IMR-90 (cell line): ENCODE results near the gene ZNF423. TPM values are rescaled to one million over a fixed set of nuclear protein-coding genes. Genes with fewer than 3 reads are reported as not detected.

ENCODE experiments used
- ATAC-seq: fragments of 200-7000 bp; cut with Tn5 transposase; 2 replicates; pipeline ENCODE4 v1.9.1; 2020; ENCODE audit warnings: low read depth, mild to moderate bottlenecking, moderate library complexity
- BruUV-seq: library from RNA; stranded (reverse); fragments of 400-500 nt; replicated peaks from 2 replicates; lab custom pipeline; 2021; lab: Mats Ljungman, UMichigan
- CTCF ChIA-PET: fragments of 300-600 bp; formaldehyde crosslinking; extraction: SDS; loops from one replicate; lab custom pipeline; 2021; ENCODE audit warnings: antibody characterized with exemption; lab: Yijun Ruan, JAX
- POLR2A ChIA-PET: fragments of 300-600 bp; sonication (Branson Sonifier 250); formaldehyde crosslinking; loops from one replicate; lab custom pipeline; 2022; ENCODE audit warnings: antibody characterized with exemption; ENCODE audit not compliant: unreplicated experiment; lab: Charles Lee
- DNase-seq: peaks from one replicate; pipeline ENCODE4 v3.0.0; 2013
- H2AFZ ChIP-seq: replicated peaks from 2 replicates; pipeline ENCODE3; 2013; ENCODE audit warnings: low read length, mild to moderate bottlenecking; ENCODE audit not compliant: poor library complexity
- H2AK5ac ChIP-seq: 2 replicates; pipeline ENCODE4 v1.6.1; 2013; ENCODE audit warnings: low read depth, low read length, inconsistent platforms
- H2AK9ac ChIP-seq: replicated peaks from 2 replicates; pipeline ENCODE3; 2013; ENCODE audit warnings: mild to moderate bottlenecking, low read depth, low read length, moderate library complexity; ENCODE audit not compliant: poor library complexity
- H2BK120ac ChIP-seq: 2 replicates; pipeline ENCODE4 v1.6.1; 2013; ENCODE audit warnings: low read depth, low read length, inconsistent platforms
- H2BK15ac ChIP-seq: 3 replicates; pipeline ENCODE4 v1.6.1; 2013; ENCODE audit warnings: low read depth, low read length, inconsistent platforms
- H2BK20ac ChIP-seq: 2 replicates; pipeline ENCODE4 v1.6.1; 2013; ENCODE audit warnings: low read depth, mild to moderate bottlenecking, inconsistent platforms, low read length, moderate library complexity
- H2BK5ac ChIP-seq: 2 replicates; pipeline ENCODE4 v1.6.1; 2013; ENCODE audit warnings: mild to moderate bottlenecking, low read depth, low read length, inconsistent platforms; ENCODE audit not compliant: poor library complexity, severe bottlenecking
- H3K14ac ChIP-seq: replicated peaks from 2 replicates; pipeline ENCODE4 v1.6.1; 2013; ENCODE audit warnings: low read depth, low read length, inconsistent platforms
- H3K18ac ChIP-seq: 2 replicates; pipeline ENCODE4 v1.6.1; 2013; ENCODE audit warnings: low read depth, low read length, control low read depth
- H3K23ac ChIP-seq: 2 replicates; pipeline ENCODE4 v1.6.1; 2013; ENCODE audit warnings: low read depth, low read length, inconsistent platforms
- H3K27ac ChIP-seq: 2 replicates; pipeline ENCODE4 v1.5.1; 2013; ENCODE audit warnings: mild to moderate bottlenecking, control low read depth, low read length; ENCODE audit not compliant: insufficient read depth
- H3K27me3 ChIP-seq: 2 replicates; pipeline ENCODE4 v1.6.1; 2013; ENCODE audit warnings: low read length; ENCODE audit not compliant: control insufficient read depth, insufficient read depth
- H3K36me3 ChIP-seq: 2 replicates; pipeline ENCODE4 v1.6.1; 2013; ENCODE audit warnings: low read length, mixed read lengths; ENCODE audit not compliant: control insufficient read depth, insufficient read depth
- H3K4ac ChIP-seq: 2 replicates; pipeline ENCODE4 v1.6.1; 2013; ENCODE audit warnings: low read depth, low read length, inconsistent platforms
- H3K4me1 ChIP-seq: 2 replicates; pipeline ENCODE4 v1.6.1; 2013; ENCODE audit warnings: low read length, mixed read lengths; ENCODE audit not compliant: control insufficient read depth, insufficient read depth
- H3K4me2 ChIP-seq: 2 replicates; pipeline ENCODE4 v1.6.1; 2013; ENCODE audit warnings: low read depth, mild to moderate bottlenecking, control low read depth, low read length, moderate library complexity
- H3K4me3 ChIP-seq: 2 replicates; pipeline ENCODE4 v1.5.1; 2013; ENCODE audit warnings: low read depth, mild to moderate bottlenecking, control low read depth, low read length, moderate library complexity; ENCODE audit not compliant: insufficient read depth
- H3K56ac ChIP-seq: 2 replicates; pipeline ENCODE4 v1.6.1; 2013; ENCODE audit warnings: low read length, inconsistent platforms; ENCODE audit not compliant: insufficient read depth; ENCODE audit errors: extremely low read depth
- H3K79me1 ChIP-seq, 2 experiments: 2 replicates each; pipeline ENCODE4 v1.6.1; 2013; ENCODE audit warnings: low read length in 2 of 2, inconsistent platforms in 1 of 2, low read depth in 1 of 2
- H3K9ac ChIP-seq: 2 replicates; pipeline ENCODE4 v1.6.1; 2013; ENCODE audit warnings: low read depth, low read length, control low read depth
- H3K9me1 ChIP-seq: 2 replicates; pipeline ENCODE4 v1.6.1; 2013; ENCODE audit warnings: low read length, inconsistent platforms; ENCODE audit not compliant: insufficient read depth
- H3K9me3 ChIP-seq: 2 replicates; pipeline ENCODE4 v1.6.1; 2013; ENCODE audit warnings: low read length; ENCODE audit not compliant: control insufficient read depth, insufficient read depth
- H4K20me1 ChIP-seq: 2 replicates; pipeline ENCODE4 v1.6.1; 2013; ENCODE audit warnings: low read length, inconsistent platforms; ENCODE audit not compliant: insufficient read depth
- H4K5ac ChIP-seq: 2 replicates; pipeline ENCODE4 v1.6.1; 2013; ENCODE audit warnings: mild to moderate bottlenecking, low read depth, low read length, control low read depth
- H4K8ac ChIP-seq, 2 experiments: 2 replicates each; pipeline ENCODE4 v1.6.1; 2013; ENCODE audit warnings: low read depth in 2 of 2, low read length in 2 of 2, control low read depth in 1 of 2, inconsistent platforms in 1 of 2
- H4K91ac ChIP-seq: 2 replicates; pipeline ENCODE4 v1.6.1; 2013; ENCODE audit warnings: low read depth, low read length, inconsistent platforms; ENCODE audit not compliant: insufficient read depth
- CEBPB ChIP-seq: IDR thresholded peaks from 2 replicates; pipeline ENCODE4 v1.6.1; 2012; ENCODE audit warnings: low read depth, low read length, improper control_type of control experiment
- ELK1 ChIP-seq: fragments of 150-350 bp; IDR thresholded peaks from 2 replicates; pipeline ENCODE4 v1.6.1; 2016; ENCODE audit warnings: low read depth, mild to moderate bottlenecking, low read length, moderate library complexity, borderline replicate concordance
- MAFK ChIP-seq: IDR thresholded peaks from 2 replicates; pipeline ENCODE4 v1.6.1; 2012; ENCODE audit warnings: low read depth, low read length, improper control_type of control experiment
- MAZ ChIP-seq: IDR thresholded peaks from 2 replicates; pipeline ENCODE4 v1.6.1; 2012; ENCODE audit warnings: low read depth, mild to moderate bottlenecking, low read length, improper control_type of control experiment, moderate library complexity, borderline replicate concordance
- POLR2A ChIP-seq: IDR thresholded peaks from 2 replicates; pipeline ENCODE4 v1.6.1; 2012; ENCODE audit warnings: mild to moderate bottlenecking, low read depth, low read length
- RFX5 ChIP-seq: IDR thresholded peaks from 2 replicates; pipeline ENCODE4 v1.8.0; 2012; ENCODE audit warnings: low read depth, mild to moderate bottlenecking, low read length, moderate library complexity
- WGBS, 2 experiments: methylation state at CpG; one replicate each; pipeline versions ENCODE4 v1.1.5 to v1.1.7; 2013; ENCODE audit warnings: missing lambda C conversion rate in 2 of 2; ENCODE audit not compliant: insufficient read length in 1 of 2; ENCODE audit errors: extremely low coverage in 2 of 2; 5-methylcytosine and 5-hydroxymethylcytosine counted together
- dilution Hi-C: fragments of 300-500 bp; cut with HindIII; formaldehyde crosslinking; loops from one replicate; pipeline ENCODE4 v1.14.3; 2018; ENCODE audit warnings: low sequenced_read_pairs; ENCODE audit not compliant: unreplicated experiment
- in situ Hi-C: fragments of 300-500 bp; cut with MboI; formaldehyde crosslinking; loops from 3 replicates; pipeline ENCODE4 v1.14.3; 2019; ENCODE audit warnings: low sequenced_read_pairs, inconsistent platforms, mixed read lengths
- intact Hi-C: fragments of 100-400 bp; cut with micrococcal nuclease; formaldehyde crosslinking; loops from 2 replicates; pipeline ENCODE4 v1.10.0; 2022
- polyA plus RNA-seq, 3 experiments: library from polyadenylated mRNA; depleted of rRNA; stranded (reverse); fragments of >200 nt; gene quantifications; 2 replicates each; pipeline ENCODE4 v1.2.3, GENCODE V29; 2012; ENCODE audit warnings: low replicate concordance in 1 of 3
- total RNA-seq: library from RNA; depleted of rRNA; stranded (reverse); fragments of >200 nt; gene quantifications from 2 replicates; pipeline ENCODE4 v1.2.3, GENCODE V29; 2012
- TF ChIP-seq, protein P1 (sequence below): conservative IDR thresholded peaks from 2 replicates; pipeline ENCODE4 v1.5.1; 2012; ENCODE audit warnings: mild to moderate bottlenecking, low read depth, low read length, improper control_type of control experiment

Gene ZNF423
- total and polyA plus RNA-seq, 2 of the 4 experiments (the other 2 are of a cell fraction) = under 0.01 to 0.10 TPM

GRCh38 chr16:49548325-49548970 lies 307.5 kb downstream of the ZNF423 start:
- no TSS peak for BruUV-seq

More at GRCh38 chr16:49548325-49548970, 307.5 kb downstream of the ZNF423 start:
- TF ChIP-seq MAZ (no peak), MAFK (no peak), ELK1 (no peak), RFX5 (no peak), CEBPB (no peak), POLR2A (no peak)
- TF ChIP-seq, protein P1, sequence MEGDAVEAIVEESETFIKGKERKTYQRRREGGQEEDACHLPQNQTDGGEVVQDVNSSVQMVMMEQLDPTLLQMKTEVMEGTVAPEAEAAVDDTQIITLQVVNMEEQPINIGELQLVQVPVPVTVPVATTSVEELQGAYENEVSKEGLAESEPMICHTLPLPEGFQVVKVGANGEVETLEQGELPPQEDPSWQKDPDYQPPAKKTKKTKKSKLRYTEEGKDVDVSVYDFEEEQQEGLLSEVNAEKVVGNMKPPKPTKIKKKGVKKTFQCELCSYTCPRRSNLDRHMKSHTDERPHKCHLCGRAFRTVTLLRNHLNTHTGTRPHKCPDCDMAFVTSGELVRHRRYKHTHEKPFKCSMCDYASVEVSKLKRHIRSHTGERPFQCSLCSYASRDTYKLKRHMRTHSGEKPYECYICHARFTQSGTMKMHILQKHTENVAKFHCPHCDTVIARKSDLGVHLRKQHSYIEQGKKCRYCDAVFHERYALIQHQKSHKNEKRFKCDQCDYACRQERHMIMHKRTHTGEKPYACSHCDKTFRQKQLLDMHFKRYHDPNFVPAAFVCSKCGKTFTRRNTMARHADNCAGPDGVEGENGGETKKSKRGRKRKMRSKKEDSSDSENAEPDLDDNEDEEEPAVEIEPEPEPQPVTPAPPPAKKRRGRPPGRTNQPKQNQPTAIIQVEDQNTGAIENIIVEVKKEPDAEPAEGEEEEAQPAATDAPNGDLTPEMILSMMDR = no peak
- Histone ChIP-seq H3K79me1 (no peaks in the 10 kb centered on the region), H3K23ac (no peak overlapping the region), H3K9me3 (no peaks in the 10 kb centered on the region), H3K9me1 (no peaks in the 10 kb centered on the region), H4K5ac (no peak overlapping the region), H2BK20ac (no peak overlapping the region), H4K20me1 (no peaks in the 10 kb centered on the region), H3K4me2 (no peak overlapping the region), H3K4me3 (no peak overlapping the region), H3K18ac (no peak overlapping the region), H2AK9ac (no peak overlapping the region), H3K4ac (no peak overlapping the region), H3K14ac (no peak overlapping the region), H2BK15ac (no peak overlapping the region), H3K4me1 (no peaks in the 10 kb centered on the region), H3K36me3 (no peaks in the 10 kb centered on the region), H3K27ac (no peak overlapping the region), H3K56ac (no peak overlapping the region), H4K8ac (no peak overlapping the region), H3K27me3 (peaks cover 6% of the 10 kb centered on the region), H4K91ac (no peak overlapping the region), H3K9ac (no peak overlapping the region), H2BK120ac (no peak overlapping the region), H2AK5ac (no peak overlapping the region), H2AFZ (no peak overlapping the region), H2BK5ac (no peak overlapping the region)
- CTCF ChIA-PET = interaction anchor here (0.5 kb wide), 1 partner anchor 370 kb away, joined by 4 read pairs; no protein-coding TSS in a partner anchor
- POLR2A ChIA-PET = no interaction called here
- ATAC-seq (no peak), DNase-seq (no peak)
- in situ Hi-C loops = no loop called here
- WGBS, 2 experiments = 0% methylated on average over 2 of the region's 14 CpGs; no CpG with 5 or more reads in 1 of the 2 experiments
- intact Hi-C loops = no loop called here
- dilution Hi-C loops = no loop called here
